Measurements from ENCODE around the gene ARRDC5.
"Not testable (repeated sequence)": the region's sequence is repeated elsewhere in the genome, so short reads cannot be mapped to it uniquely, and the experiment has no call there.

Gene ARRDC5

DNA sequence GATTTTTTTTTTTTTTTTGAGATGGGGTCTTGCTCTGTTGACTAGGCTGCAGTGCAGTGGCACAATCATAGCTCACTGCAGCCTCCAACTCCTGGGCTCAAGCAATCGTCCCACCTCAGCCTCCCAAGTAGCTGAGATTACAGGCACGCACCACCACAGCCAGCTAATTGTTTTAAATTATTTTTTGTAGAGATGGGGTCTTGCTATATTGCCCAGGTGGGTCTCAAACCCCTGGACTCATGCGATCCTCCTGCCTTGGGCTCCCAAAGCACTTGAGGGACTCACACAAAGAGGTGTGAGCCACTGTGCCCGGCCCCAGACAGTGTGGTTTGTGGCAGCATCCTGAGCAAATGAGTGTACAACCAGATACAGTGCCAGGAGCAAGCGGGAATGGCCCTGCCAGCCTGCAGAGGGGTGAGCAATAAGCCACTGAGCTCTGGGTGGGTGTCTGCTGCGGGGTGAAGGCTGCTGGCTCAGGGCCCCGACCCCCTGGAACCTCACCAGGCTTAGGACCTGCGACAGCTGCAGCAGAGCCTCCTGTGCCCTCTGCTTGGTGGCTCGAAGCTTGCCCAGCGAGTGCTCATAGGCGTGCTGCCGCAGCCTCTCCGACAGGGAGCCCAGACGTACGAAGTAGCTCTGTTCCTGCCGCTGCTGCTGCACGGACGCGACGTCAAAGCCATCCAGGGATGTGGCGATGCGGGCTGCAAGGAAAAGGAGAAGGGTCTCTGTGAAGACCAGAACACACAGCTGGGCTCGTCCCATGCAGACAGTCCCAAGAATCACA is 55.3 kb downstream of the ARRDC5 start:
- Histone ChIP-seq H3K27me3 (ENCODE audit: insufficient read depth, low read length, poor library complexity) (no peaks in the 10 kb centered on the region), H3K36me3 (ENCODE audit: insufficient read depth, low read length) (peaks cover 42% of the 10 kb centered on the region), H3K9me3 (ENCODE audit: insufficient read depth, low read length, severe bottlenecking) (no peaks in the 10 kb centered on the region), H3K9ac (ENCODE audit: low read depth, low read length) (no peak overlapping the region), H3K4me1 (ENCODE audit: insufficient read depth, low read length) (no peaks in the 10 kb centered on the region), H2AFZ (ENCODE audit: low read depth, low read length) (no peak overlapping the region), H3K79me2 (ENCODE audit: insufficient read depth, low read length) (no peaks in the 10 kb centered on the region), H3K27ac (ENCODE audit: low read length) (no peak overlapping the region), H3K4me3 (ENCODE audit: low read depth in 1 of 2, low read length in 2 of 2) (no peak overlapping the region), H3K4me2 (ENCODE audit: insufficient read depth, low read length) (no peak overlapping the region), H4K20me1 (ENCODE audit: insufficient read depth, low read length) (peaks cover 5% of the 10 kb centered on the region; the same call in 1 of the 2 replicates)
- ATAC-seq (ENCODE audit: insufficient read depth, low read depth) (no peak), DNase-seq (no peak)
- no peak for TF ChIP-seq EZH2 (IDR thresholded peaks at IDR 0.05; ENCODE audit: borderline replicate concordance, low read depth, low read length, severe bottlenecking)
- TF ChIP-seq, protein P1, sequence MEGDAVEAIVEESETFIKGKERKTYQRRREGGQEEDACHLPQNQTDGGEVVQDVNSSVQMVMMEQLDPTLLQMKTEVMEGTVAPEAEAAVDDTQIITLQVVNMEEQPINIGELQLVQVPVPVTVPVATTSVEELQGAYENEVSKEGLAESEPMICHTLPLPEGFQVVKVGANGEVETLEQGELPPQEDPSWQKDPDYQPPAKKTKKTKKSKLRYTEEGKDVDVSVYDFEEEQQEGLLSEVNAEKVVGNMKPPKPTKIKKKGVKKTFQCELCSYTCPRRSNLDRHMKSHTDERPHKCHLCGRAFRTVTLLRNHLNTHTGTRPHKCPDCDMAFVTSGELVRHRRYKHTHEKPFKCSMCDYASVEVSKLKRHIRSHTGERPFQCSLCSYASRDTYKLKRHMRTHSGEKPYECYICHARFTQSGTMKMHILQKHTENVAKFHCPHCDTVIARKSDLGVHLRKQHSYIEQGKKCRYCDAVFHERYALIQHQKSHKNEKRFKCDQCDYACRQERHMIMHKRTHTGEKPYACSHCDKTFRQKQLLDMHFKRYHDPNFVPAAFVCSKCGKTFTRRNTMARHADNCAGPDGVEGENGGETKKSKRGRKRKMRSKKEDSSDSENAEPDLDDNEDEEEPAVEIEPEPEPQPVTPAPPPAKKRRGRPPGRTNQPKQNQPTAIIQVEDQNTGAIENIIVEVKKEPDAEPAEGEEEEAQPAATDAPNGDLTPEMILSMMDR (IDR thresholded peaks at IDR 0.05; ENCODE audit: borderline replicate concordance, extremely low read depth, low read length, poor library complexity, severe bottlenecking): no peak

DNA sequence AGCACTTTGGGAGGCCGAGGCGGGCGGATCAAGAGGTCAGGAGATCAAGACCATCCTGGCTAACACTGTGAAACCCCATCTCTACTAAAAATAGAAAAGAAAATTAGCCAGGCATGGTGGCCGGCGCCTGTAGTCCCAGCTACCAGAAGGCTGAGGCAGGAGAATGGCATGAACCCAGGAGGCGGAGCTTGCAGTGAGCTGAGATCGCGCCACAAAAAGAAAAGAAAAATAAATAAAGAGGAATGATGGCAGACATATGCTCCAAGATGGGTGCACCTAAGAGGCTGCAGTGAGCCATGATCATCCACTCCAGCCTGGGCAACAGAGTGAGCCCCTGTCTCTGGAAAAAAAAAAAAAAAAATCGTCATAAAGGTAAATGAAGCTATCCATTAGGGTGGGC is 56.7 kb downstream of the ARRDC5 start:
- DNase-seq; H3K4me1 ChIP-seq (ENCODE audit: insufficient read depth, low read length); ATAC-seq (ENCODE audit: insufficient read depth, low read depth); H3K4me2 ChIP-seq (ENCODE audit: insufficient read depth, low read length); H4K20me1 ChIP-seq (ENCODE audit: insufficient read depth, low read length); H3K27me3 ChIP-seq (ENCODE audit: insufficient read depth, low read length, poor library complexity); H3K9me3 ChIP-seq (ENCODE audit: insufficient read depth, low read length, severe bottlenecking); H3K27ac ChIP-seq (ENCODE audit: low read length); H2AFZ ChIP-seq (ENCODE audit: low read depth, low read length); H3K9ac ChIP-seq (ENCODE audit: low read depth, low read length); H3K79me2 ChIP-seq (ENCODE audit: insufficient read depth, low read length); H3K4me3 ChIP-seq (ENCODE audit: low read depth in 1 of 2, low read length in 2 of 2): not testable (repeated sequence)
- peaks cover 37% of the 10 kb centered on the region for H3K36me3 ChIP-seq (ENCODE audit: insufficient read depth, low read length)

DNA sequence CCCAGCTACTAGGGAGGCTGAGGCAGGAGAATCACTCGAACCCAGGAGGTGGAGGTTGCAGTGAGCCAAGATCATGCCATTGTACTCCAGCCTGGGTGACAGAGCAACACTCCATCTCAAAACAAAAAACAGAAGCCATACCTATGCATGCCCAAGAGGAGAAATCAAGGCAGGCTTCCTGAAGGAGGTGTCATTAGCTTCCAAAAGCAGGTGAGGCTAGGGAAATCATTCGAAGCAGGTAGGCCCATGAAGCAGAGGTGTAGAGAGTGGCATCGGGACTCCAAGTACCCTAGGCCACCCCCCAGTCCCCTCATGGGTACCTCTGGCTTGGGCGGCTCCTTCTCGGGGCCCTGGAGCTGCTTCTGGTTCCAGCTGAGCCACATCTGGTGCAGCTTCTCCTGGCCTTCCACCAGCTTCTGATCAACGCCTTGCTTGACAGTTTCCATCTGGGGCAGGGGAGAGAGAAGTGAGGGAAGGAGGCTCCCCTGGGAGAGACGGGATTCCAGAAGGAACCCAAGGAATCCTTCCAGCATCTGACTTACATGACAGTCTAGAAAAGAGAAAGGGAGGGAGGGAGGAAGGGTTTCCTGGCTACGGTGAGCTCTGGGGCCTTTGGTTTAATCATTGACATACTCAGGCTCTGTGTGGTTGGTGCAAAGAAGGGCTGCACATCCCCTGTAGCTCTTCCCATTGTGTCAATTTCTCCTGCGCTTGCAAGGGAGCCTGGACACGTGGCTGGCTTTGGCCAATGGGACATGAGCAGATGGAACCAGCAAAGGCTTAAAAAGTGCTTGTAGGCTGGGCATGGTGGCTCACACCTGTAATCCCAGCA is 58.1 kb downstream of the ARRDC5 start:
- Histone ChIP-seq H3K4me2 (ENCODE audit: insufficient read depth, low read length) (no peak overlapping the region), H3K4me1 (ENCODE audit: insufficient read depth, low read length) (no peaks in the 10 kb centered on the region), H3K36me3 (ENCODE audit: insufficient read depth, low read length) (peaks cover 38% of the 10 kb centered on the region), H3K9me3 (ENCODE audit: insufficient read depth, low read length, severe bottlenecking) (no peaks in the 10 kb centered on the region), H3K4me3 (ENCODE audit: low read depth in 1 of 2, low read length in 2 of 2) (no peak overlapping the region), H3K27me3 (ENCODE audit: insufficient read depth, low read length, poor library complexity) (no peaks in the 10 kb centered on the region), H3K27ac (ENCODE audit: low read length) (no peak overlapping the region), H3K9ac (ENCODE audit: low read depth, low read length) (no peak overlapping the region), H2AFZ (ENCODE audit: low read depth, low read length) (no peak overlapping the region), H3K79me2 (ENCODE audit: insufficient read depth, low read length) (no peaks in the 10 kb centered on the region), H4K20me1 (ENCODE audit: insufficient read depth, low read length) (no peaks in the 10 kb centered on the region; the same call in 1 of the 2 replicates)
- ATAC-seq (ENCODE audit: insufficient read depth, low read depth) (no peak), DNase-seq (no peak)
- TF ChIP-seq, protein P1 (IDR thresholded peaks at IDR 0.05; ENCODE audit: borderline replicate concordance, extremely low read depth, low read length, poor library complexity, severe bottlenecking): no peak
- no peak for TF ChIP-seq EZH2 (IDR thresholded peaks at IDR 0.05; ENCODE audit: borderline replicate concordance, low read depth, low read length, severe bottlenecking)

DNA sequence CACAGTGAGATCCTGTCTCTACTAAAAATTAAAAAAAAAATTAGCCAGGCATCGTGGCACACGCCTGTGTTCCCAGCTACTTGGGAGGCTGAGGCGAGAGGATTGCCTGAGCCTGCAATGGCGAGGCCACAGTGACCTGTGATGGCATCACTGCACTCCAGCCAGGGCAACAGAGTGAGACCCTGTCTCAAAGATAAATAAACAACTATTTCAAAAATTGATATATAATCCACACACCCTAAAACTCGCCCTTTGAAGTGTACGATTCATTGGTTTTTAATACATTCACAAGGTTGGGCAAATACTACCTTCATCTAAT is 59.1 kb downstream of the ARRDC5 start:
- TF ChIP-seq, protein P1 (IDR thresholded peaks at IDR 0.05; ENCODE audit: borderline replicate concordance, extremely low read depth, low read length, poor library complexity, severe bottlenecking): no peak
- TF ChIP-seq EZH2 (IDR thresholded peaks at IDR 0.05; ENCODE audit: borderline replicate concordance, low read depth, low read length, severe bottlenecking): no peak
- H3K9me3 ChIP-seq (ENCODE audit: insufficient read depth, low read length, severe bottlenecking): no peaks in the 10 kb centered on the region
- H3K36me3 ChIP-seq (ENCODE audit: insufficient read depth, low read length): peaks cover 44% of the 10 kb centered on the region
- no peaks in the 10 kb centered on the region for H3K79me2 ChIP-seq (ENCODE audit: insufficient read depth, low read length)
- no peaks in the 10 kb centered on the region for H3K27me3 ChIP-seq (ENCODE audit: insufficient read depth, low read length, poor library complexity)
- ATAC-seq (ENCODE audit: insufficient read depth, low read depth) (no peak), DNase-seq (no peak)
- H3K4me2 ChIP-seq (ENCODE audit: insufficient read depth, low read length): no peak overlapping the region
- no peak overlapping the region for H3K4me3 ChIP-seq (ENCODE audit: low read depth in 1 of 2, low read length in 2 of 2)
- no peaks in the 10 kb centered on the region for H3K4me1 ChIP-seq (ENCODE audit: insufficient read depth, low read length)
- H2AFZ ChIP-seq (ENCODE audit: low read depth, low read length): no peak overlapping the region
- H3K27ac ChIP-seq (ENCODE audit: low read length): no peak overlapping the region
- H4K20me1 ChIP-seq (ENCODE audit: insufficient read depth, low read length): no peaks in the 10 kb centered on the region; the same call in 1 of the 2 replicates
- no peak overlapping the region for H3K9ac ChIP-seq (ENCODE audit: low read depth, low read length)
